HL-60 (cell line): ENCODE measurements around the gene BAG5.

Experiments
- DNase-seq, 2 experiments: peaks; one replicate each; pipeline ENCODE4 v3.0.0-alpha.2; 2010 to 2020; ENCODE audit warnings: low read depth in 1 of 2, low spot score in 1 of 2
- H3K27ac ChIP-seq: fragments of 250-450 bp; sonication (Bioruptor Pico); replicated peaks from 2 replicates; pipeline ENCODE4 v1.5.1; 2020; ENCODE audit warnings: mild to moderate bottlenecking, moderate library complexity
- H3K27me3 ChIP-seq: fragments of 250-450 bp; sonication (Bioruptor Pico); 2 replicates; pipeline ENCODE4 v1.5.1; 2021; ENCODE audit warnings: mild to moderate bottlenecking, moderate library complexity; ENCODE audit not compliant: insufficient read depth, poor library complexity, severe bottlenecking
- H3K4me3 ChIP-seq: replicated peaks from 2 replicates; pipeline ENCODE4 v1.5.1; 2011; ENCODE audit warnings: mild to moderate bottlenecking, control low read depth, low read length; ENCODE audit not compliant: insufficient read depth
- GABPA ChIP-seq: IDR thresholded peaks from 2 replicates; pipeline ENCODE4 v1.6.1; 2012; ENCODE audit warnings: low read depth
- POLR2AphosphoS5 ChIP-seq: IDR thresholded peaks from 2 replicates; pipeline ENCODE4 v1.6.1; 2012; ENCODE audit warnings: low read depth
- SPI1 ChIP-seq: IDR thresholded peaks from 2 replicates; pipeline ENCODE4 v1.6.1; 2012; ENCODE audit warnings: low read depth, mild to moderate bottlenecking, borderline replicate concordance
- TF ChIP-seq, protein P1 (sequence below): IDR thresholded peaks from one replicate; pipeline ENCODE4 v1.5.1; 2011; ENCODE audit warnings: low read length, control low read depth, inconsistent platforms; ENCODE audit not compliant: insufficient read depth
- TF ChIP-seq, protein P2 (sequence below): IDR thresholded peaks from 2 replicates; pipeline ENCODE4 v1.6.1; 2012; ENCODE audit warnings: low read depth; ENCODE audit not compliant: insufficient replicate concordance

BAG5 gene

DNA sequence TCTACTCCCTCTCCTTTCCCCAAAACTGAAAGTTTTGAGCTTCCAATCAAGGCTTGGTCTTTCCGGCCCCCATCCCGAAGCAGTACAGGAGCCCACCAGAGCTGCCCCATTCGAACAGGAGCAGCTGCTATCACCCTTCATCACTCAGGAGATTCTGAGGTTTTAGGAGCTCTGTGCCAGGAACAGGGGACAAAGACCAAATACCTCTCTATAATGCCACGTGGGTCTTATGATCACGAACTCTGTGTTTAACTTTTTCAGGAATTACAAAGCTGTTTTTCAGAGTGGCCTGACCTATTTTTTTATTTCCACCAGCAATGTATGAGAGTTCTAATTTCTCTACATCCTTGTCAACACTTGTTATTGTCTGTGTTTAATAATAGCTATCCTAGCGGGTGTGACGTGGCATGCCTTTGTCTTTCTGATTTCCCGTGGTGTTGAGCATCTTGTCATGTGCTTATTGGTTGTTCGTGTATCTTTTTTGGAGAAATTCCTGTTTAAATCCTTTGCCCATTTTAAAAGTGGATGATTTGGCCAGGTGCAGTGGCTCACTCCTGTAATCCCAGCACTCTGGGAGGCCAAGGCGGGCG is 22.0 kb upstream of the BAG5 start:
- no peak for TF ChIP-seq GABPA
- TF ChIP-seq, protein P1, sequence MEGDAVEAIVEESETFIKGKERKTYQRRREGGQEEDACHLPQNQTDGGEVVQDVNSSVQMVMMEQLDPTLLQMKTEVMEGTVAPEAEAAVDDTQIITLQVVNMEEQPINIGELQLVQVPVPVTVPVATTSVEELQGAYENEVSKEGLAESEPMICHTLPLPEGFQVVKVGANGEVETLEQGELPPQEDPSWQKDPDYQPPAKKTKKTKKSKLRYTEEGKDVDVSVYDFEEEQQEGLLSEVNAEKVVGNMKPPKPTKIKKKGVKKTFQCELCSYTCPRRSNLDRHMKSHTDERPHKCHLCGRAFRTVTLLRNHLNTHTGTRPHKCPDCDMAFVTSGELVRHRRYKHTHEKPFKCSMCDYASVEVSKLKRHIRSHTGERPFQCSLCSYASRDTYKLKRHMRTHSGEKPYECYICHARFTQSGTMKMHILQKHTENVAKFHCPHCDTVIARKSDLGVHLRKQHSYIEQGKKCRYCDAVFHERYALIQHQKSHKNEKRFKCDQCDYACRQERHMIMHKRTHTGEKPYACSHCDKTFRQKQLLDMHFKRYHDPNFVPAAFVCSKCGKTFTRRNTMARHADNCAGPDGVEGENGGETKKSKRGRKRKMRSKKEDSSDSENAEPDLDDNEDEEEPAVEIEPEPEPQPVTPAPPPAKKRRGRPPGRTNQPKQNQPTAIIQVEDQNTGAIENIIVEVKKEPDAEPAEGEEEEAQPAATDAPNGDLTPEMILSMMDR = no peak
- TF ChIP-seq POLR2AphosphoS5 = no peak
- TF ChIP-seq SPI1 = no peak
- TF ChIP-seq, protein P2, sequence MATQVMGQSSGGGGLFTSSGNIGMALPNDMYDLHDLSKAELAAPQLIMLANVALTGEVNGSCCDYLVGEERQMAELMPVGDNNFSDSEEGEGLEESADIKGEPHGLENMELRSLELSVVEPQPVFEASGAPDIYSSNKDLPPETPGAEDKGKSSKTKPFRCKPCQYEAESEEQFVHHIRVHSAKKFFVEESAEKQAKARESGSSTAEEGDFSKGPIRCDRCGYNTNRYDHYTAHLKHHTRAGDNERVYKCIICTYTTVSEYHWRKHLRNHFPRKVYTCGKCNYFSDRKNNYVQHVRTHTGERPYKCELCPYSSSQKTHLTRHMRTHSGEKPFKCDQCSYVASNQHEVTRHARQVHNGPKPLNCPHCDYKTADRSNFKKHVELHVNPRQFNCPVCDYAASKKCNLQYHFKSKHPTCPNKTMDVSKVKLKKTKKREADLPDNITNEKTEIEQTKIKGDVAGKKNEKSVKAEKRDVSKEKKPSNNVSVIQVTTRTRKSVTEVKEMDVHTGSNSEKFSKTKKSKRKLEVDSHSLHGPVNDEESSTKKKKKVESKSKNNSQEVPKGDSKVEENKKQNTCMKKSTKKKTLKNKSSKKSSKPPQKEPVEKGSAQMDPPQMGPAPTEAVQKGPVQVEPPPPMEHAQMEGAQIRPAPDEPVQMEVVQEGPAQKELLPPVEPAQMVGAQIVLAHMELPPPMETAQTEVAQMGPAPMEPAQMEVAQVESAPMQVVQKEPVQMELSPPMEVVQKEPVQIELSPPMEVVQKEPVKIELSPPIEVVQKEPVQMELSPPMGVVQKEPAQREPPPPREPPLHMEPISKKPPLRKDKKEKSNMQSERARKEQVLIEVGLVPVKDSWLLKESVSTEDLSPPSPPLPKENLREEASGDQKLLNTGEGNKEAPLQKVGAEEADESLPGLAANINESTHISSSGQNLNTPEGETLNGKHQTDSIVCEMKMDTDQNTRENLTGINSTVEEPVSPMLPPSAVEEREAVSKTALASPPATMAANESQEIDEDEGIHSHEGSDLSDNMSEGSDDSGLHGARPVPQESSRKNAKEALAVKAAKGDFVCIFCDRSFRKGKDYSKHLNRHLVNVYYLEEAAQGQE = no peak
- no peak for DNase-seq
- H3K27me3 ChIP-seq = no peaks in the 10 kb centered on the region
- no peak overlapping the region for H3K27ac ChIP-seq
- no peak overlapping the region for H3K4me3 ChIP-seq

DNA sequence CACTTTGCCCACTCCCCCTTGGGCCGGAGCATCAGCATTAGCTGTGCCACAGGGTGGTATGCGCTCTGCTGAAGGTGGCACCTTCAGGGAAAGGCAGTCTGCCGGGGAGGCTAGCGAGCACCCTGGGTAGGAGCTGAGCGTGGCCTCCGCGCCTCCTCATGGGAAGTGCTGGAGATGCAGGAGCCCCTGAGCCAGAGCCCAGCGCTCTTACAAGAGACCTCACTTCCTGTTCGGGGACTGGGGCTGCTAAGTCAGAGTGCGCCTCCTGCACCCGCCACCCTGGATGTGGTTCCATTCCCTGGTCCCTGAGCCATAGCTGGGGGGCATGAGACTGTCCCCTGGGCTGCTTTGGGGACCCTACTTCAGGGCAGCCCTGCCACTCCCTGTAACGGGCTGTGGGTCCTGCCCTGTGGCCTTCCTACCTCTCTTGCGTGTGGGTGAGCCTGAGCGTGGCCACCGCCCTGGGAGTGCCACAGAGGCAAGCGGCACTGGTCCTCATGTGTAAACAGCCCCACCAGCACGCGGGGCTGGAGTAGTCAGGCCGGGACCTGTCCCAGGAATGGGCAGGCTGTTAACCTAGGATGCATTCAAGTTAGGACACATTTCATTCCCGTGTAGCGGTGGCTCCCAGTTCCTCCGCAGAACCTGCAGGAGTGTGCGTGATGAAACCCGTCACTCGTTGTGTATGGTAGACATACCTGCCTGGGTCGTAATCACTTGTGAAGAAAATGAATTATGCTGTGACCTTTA is 19.7 kb upstream of the BAG5 start:
- DNase-seq = no peak
- no peak for TF ChIP-seq GABPA
- TF ChIP-seq, protein P1 = no peak
- TF ChIP-seq POLR2AphosphoS5 = no peak
- TF ChIP-seq, protein P2 = no peak
- no peak for TF ChIP-seq SPI1
- H3K27ac ChIP-seq = no peak overlapping the region
- no peaks in the 10 kb centered on the region for H3K27me3 ChIP-seq
- H3K4me3 ChIP-seq = no peak overlapping the region

DNA sequence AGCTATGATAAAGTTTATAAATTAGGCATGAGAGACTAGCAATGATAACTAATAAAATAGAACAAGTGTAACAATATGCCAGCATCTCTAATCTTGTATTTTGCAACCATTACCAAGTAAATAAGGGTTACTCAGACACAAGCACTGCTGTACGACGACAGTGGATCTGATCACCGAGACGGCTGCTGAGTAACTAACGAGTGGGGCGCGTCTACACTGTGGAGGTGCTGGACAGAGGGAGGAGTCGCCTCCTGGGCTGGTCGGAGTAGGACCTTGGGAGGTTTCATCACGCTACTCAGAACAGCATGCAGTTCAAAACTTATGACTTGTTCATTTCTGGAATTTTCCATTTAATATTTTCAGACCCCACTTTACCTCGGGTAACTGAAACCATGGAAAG is 18.7 kb upstream of the BAG5 start:
- Histone ChIP-seq H3K4me3 (no peak overlapping the region), H3K27me3 (no peaks in the 10 kb centered on the region), H3K27ac (no peak overlapping the region)
- no peak for DNase-seq
- TF ChIP-seq, protein P2 = no peak
- TF ChIP-seq SPI1 = no peak
- no peak for TF ChIP-seq POLR2AphosphoS5
- no peak for TF ChIP-seq GABPA
- TF ChIP-seq, protein P1 = no peak
